Fibroblast of skin of abdomen (primary cell): ENCODE results near the gene GBA3. TPM values are rescaled to one million over a fixed set of nuclear protein-coding genes. Genes with fewer than 3 reads are reported as not detected.
A peak's percentile ranks its signal among the peaks of the same experiment; 100 is the strongest.

Experiments used
- DNase-seq: peaks from one replicate; pipeline ENCODE4 v3.0.0-alpha.2; 2013
- polyA plus RNA-seq, 2 experiments: library from polyadenylated mRNA; unstranded; fragments of 120-200 nt; gene quantifications; one replicate each; pipeline ENCODE4 v1.2.1, GENCODE V29; 2013; ENCODE audit not compliant: insufficient read length in 2 of 2

The GBA3 gene
- not detected for polyA plus RNA-seq (2013, experiment 1 of 2; ENCODE audit: insufficient read length)
- not detected for polyA plus RNA-seq (2013, experiment 2 of 2; ENCODE audit: insufficient read length)

GRCh38 chr4:22692736-22693135 lies at the start of gene GBA3:
Gene GBA3 (plus strand): TSS chr4:22692937.
- no peak for DNase-seq

GRCh38 chr4:22643952-22644351 lies 48.8 kb upstream of the GBA3 start:
- no peak for DNase-seq

- DNase-seq, result no peak
Measured at GRCh38 chr4:22645481-22646182, 47.1 kb upstream of the GBA3 start.

- no peak for DNase-seq
Measured at GRCh38 chr4:22648996-22649395, 43.7 kb upstream of the GBA3 start.

GRCh38 chr4:22650771-22651170 lies 42.0 kb upstream of the GBA3 start:
- no peak for DNase-seq

- DNase-seq, result no peak
Measured at GRCh38 chr4:22653752-22654151, 39.0 kb upstream of the GBA3 start.

GRCh38 chr4:22661443-22661842 lies 31.3 kb upstream of the GBA3 start:
- peak; percentile 61 for DNase-seq

- no peak for DNase-seq
Measured at GRCh38 chr4:22667332-22667940, 25.3 kb upstream of the GBA3 start.

- DNase-seq, result peak; percentile 73
Measured at GRCh38 chr4:22668301-22668700, 24.4 kb upstream of the GBA3 start.

- DNase-seq, result no peak
Measured at GRCh38 chr4:22668702-22669101, 24.0 kb upstream of the GBA3 start.

GRCh38 chr4:22670956-22671355 lies 21.8 kb upstream of the GBA3 start:
- peak; percentile 78 for DNase-seq

GRCh38 chr4:22672519-22672918 lies 20.2 kb upstream of the GBA3 start:
- DNase-seq, result no peak

GRCh38 chr4:22672944-22673343 lies 19.8 kb upstream of the GBA3 start:
- DNase-seq, result no peak

GRCh38 chr4:22674700-22675099 lies 18.0 kb upstream of the GBA3 start:
- no peak for DNase-seq

- DNase-seq, result no peak
Measured at GRCh38 chr4:22676063-22676462, 16.7 kb upstream of the GBA3 start.

- no peak for DNase-seq
Measured at GRCh38 chr4:22677780-22678179, 15.0 kb upstream of the GBA3 start.

- no peak for DNase-seq
Measured at GRCh38 chr4:22678940-22679854, 13.5 kb upstream of the GBA3 start.

GRCh38 chr4:22680065-22680642 lies 12.6 kb upstream of the GBA3 start:
- DNase-seq, result no peak

GRCh38 chr4:22683726-22684125 lies 9.0 kb upstream of the GBA3 start:
- no peak for DNase-seq

GRCh38 chr4:22686141-22686540 lies 6.6 kb upstream of the GBA3 start:
- peak; percentile 16 for DNase-seq

- DNase-seq, result peak; percentile 55
Measured at GRCh38 chr4:22688236-22688635, 4.5 kb upstream of the GBA3 start.

- no peak for DNase-seq
Measured at GRCh38 chr4:22689428-22689827, 3.3 kb upstream of the GBA3 start.

- no peak for DNase-seq
Measured at GRCh38 chr4:22695029-22695428, 2.3 kb downstream of the GBA3 start.
